ENCODE data around the gene TENT5D.
"Not testable (repeated sequence)": the region's sequence is repeated elsewhere in the genome, so short reads cannot be mapped to it uniquely, and the experiment has no call there.

Gene TENT5D

GRCh38 chrX:80420147-80420546, at the start of gene TENT5D:
TSS of gene TENT5D (plus strand) at chrX:80420447. CDS start at chrX:80442540, 22,093 bp downstream.
- no peaks in the 10 kb centered on the region for H3K36me3 ChIP-seq (ENCODE audit: low read depth)

DNA sequence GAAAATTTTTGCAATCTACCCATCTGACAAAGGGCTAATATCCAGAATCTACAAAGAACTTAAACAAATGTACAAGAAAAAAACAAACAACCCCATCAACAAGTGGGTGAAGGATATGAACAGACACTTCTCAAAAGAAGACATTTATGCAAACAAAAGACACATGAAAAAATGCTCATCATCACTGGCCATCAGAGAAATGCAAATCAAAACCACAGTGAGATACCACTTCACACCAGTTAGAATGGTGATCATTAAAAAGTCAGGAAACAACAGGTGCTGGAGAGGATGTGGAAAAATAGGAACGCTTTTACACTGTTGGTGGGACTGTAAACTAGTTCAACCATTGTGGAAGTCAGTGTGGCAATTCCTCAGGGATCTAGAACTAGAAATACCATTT, 34.6 kb upstream of the TENT5D start:
- H3K27me3 ChIP-seq (ENCODE audit: insufficient read depth, poor library complexity, severe bottlenecking); H3K27ac ChIP-seq (ENCODE audit: poor library complexity, severe bottlenecking): not testable (repeated sequence)

More at GRCh38 chrX:80420147-80420546, at the start of gene TENT5D:
- Histone ChIP-seq H3K4me1 (ENCODE audit: insufficient read depth, poor library complexity, severe bottlenecking) (no peaks in the 10 kb centered on the region), H3K4me3 (ENCODE audit: severe bottlenecking) (no peak within 1 kb of the TSS), H3K27ac (ENCODE audit: poor library complexity, severe bottlenecking) (no peak within 1 kb of the TSS), H3K27me3 (ENCODE audit: insufficient read depth, poor library complexity, severe bottlenecking) (no peaks in the 10 kb centered on the region), H3K9me3 (ENCODE audit: severe bottlenecking) (no peaks in the 10 kb centered on the region)
- no peak for ATAC-seq (ENCODE audit: low read depth)
- no peak for DNase-seq (ENCODE audit: low spot score)
- TF ChIP-seq CTCF (IDR thresholded peaks at IDR 0.05; ENCODE audit: poor library complexity, severe bottlenecking), result no peak

GRCh38 chrX:80388206-80388605, 32.0 kb upstream of the TENT5D start:
- Histone ChIP-seq H3K27me3 (ENCODE audit: insufficient read depth, poor library complexity, severe bottlenecking) (no peaks in the 10 kb centered on the region), H3K4me1 (ENCODE audit: insufficient read depth, poor library complexity, severe bottlenecking) (no peaks in the 10 kb centered on the region), H3K9me3 (ENCODE audit: severe bottlenecking) (no peaks in the 10 kb centered on the region), H3K4me3 (ENCODE audit: severe bottlenecking) (no peak overlapping the region), H3K36me3 (ENCODE audit: low read depth) (no peaks in the 10 kb centered on the region), H3K27ac (ENCODE audit: poor library complexity, severe bottlenecking) (no peak overlapping the region)
- DNase-seq (ENCODE audit: low spot score) (no peak), ATAC-seq (ENCODE audit: low read depth) (no peak)
- TF ChIP-seq CTCF (IDR thresholded peaks at IDR 0.05; ENCODE audit: poor library complexity, severe bottlenecking), result no peak

More for the DNA sequence above, 34.6 kb upstream of the TENT5D start:
- not testable (repeated sequence) for H3K9me3 ChIP-seq (ENCODE audit: severe bottlenecking); ATAC-seq (ENCODE audit: low read depth); H3K4me3 ChIP-seq (ENCODE audit: severe bottlenecking); DNase-seq (ENCODE audit: low spot score); H3K4me1 ChIP-seq (ENCODE audit: insufficient read depth, poor library complexity, severe bottlenecking); H3K36me3 ChIP-seq (ENCODE audit: low read depth)

DNA sequence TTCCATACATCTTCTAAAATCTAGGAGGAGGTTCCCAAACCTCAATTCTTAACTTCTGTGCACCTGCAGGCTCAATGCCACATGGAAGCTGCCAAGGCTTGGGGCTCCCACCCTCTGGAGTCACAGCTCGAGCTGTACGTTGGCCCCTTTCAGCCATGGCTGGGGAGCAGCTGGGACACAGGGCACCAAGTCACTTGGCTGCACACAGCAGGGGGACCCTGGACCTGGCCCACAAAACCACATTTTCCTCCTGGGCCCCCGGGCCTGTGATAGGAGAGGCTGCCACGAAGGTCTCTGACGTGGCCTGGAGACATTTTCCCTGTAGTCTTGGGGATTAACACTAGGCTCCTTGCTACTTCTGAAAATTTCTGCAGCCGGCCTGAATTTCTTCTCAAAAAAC, 8.2 kb upstream of the TENT5D start:
- no peak for TF ChIP-seq CTCF (IDR thresholded peaks at IDR 0.05; ENCODE audit: poor library complexity, severe bottlenecking)
- no peak for ATAC-seq (ENCODE audit: low read depth)

DNA sequence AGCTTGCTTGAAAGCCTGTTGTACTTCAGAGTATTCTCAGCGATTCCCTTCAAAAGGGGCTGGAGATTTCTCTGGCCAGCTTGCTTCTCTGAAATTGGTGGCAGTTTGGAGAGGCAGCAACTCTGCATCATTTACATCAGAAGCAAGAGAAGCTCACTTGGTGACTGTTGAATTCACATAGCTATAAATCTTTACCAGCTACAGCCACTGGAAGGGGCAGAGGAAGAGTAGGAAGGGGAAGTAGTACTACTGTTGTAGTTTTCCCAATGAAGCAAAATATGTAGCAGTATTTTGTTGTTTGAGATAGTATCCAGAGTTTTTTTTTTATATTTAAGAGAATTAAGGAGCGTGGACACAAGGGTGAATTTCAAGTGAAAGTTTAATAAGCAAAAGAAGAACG, 2.8 kb downstream of the TENT5D start:
- Histone ChIP-seq H3K27ac (ENCODE audit: poor library complexity, severe bottlenecking) (no peak overlapping the region), H3K4me3 (ENCODE audit: severe bottlenecking) (no peak overlapping the region), H3K4me1 (ENCODE audit: insufficient read depth, poor library complexity, severe bottlenecking) (no peaks in the 10 kb centered on the region), H3K36me3 (ENCODE audit: low read depth) (no peaks in the 10 kb centered on the region), H3K9me3 (ENCODE audit: severe bottlenecking) (no peaks in the 10 kb centered on the region), H3K27me3 (ENCODE audit: insufficient read depth, poor library complexity, severe bottlenecking) (no peaks in the 10 kb centered on the region)
- ATAC-seq (ENCODE audit: low read depth) (no peak), DNase-seq (ENCODE audit: low spot score) (no peak)
- TF ChIP-seq CTCF (IDR thresholded peaks at IDR 0.05; ENCODE audit: poor library complexity, severe bottlenecking), result no peak

More for the DNA sequence above, 8.2 kb upstream of the TENT5D start:
- H3K27me3 ChIP-seq (ENCODE audit: insufficient read depth, poor library complexity, severe bottlenecking), result no peaks in the 10 kb centered on the region
- no peak overlapping the region for H3K27ac ChIP-seq (ENCODE audit: poor library complexity, severe bottlenecking)
- DNase-seq (ENCODE audit: low spot score), result no peak
- H3K4me1 ChIP-seq (ENCODE audit: insufficient read depth, poor library complexity, severe bottlenecking), result no peaks in the 10 kb centered on the region
- no peak overlapping the region for H3K4me3 ChIP-seq (ENCODE audit: severe bottlenecking)
- H3K36me3 ChIP-seq (ENCODE audit: low read depth), result no peaks in the 10 kb centered on the region
- H3K9me3 ChIP-seq (ENCODE audit: severe bottlenecking), result no peaks in the 10 kb centered on the region

Measured in RWPE2 (cell line).